Prostate gland (tissue), 2 donors: Measurements from ENCODE around the gene NDUFS6.

Source experiments
- POLR2A ChIP-seq: fragments of 450-650 bp; IDR thresholded peaks from one replicate; pipeline ENCODE4 v1.6.1; 2016; ENCODE audit warnings: antibody characterized with exemption, mild to moderate bottlenecking
- TF ChIP-seq, protein P1 (sequence below), 4 experiments: fragments of 200-600 bp in 2 of 4; fragments of 450-650 bp in 2 of 4; sonication (generic) in 2 of 4; IDR thresholded peaks; 1 replicate in 3 of 4; 2 replicates in 1 of 4; pipeline ENCODE4 v1.5.1; 2016 to 2019; ENCODE audit warnings: antibody characterized with exemption in 4 of 4, mild to moderate bottlenecking in 2 of 4, moderate library complexity in 2 of 4

DNA sequence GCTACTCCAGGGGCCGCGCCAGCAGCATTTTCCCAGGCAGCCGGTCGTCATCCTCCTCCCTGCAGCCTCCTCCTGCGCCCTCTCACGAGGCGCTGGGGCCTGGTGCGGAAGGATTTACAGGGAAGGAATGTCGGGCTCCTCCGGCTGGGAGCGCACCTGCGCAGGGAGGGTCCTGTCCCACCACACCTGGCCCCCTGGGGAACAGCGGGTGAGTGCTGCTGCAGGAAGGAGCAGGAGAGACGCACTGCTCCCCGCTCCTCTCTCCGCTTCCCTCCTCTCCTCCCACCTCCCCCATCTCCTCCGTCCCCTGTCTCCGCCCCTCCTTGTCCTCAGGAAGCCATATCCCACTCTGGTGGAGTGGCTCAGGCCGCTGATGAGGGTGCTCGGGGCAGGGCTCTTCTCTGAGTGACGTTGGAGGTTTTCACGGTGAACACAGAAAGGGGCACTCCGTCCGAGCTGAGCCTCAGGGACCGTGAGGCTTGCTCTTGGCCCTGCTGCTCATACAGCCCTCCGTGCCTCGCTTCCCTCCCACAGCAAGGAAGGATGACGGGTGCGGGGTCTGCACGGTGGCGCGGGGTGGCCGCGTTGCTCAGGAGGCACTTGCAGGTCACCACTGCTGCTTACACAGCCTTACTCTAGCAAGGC, 50.2 kb downstream of the NDUFS6 start:
- TF ChIP-seq, protein P1, sequence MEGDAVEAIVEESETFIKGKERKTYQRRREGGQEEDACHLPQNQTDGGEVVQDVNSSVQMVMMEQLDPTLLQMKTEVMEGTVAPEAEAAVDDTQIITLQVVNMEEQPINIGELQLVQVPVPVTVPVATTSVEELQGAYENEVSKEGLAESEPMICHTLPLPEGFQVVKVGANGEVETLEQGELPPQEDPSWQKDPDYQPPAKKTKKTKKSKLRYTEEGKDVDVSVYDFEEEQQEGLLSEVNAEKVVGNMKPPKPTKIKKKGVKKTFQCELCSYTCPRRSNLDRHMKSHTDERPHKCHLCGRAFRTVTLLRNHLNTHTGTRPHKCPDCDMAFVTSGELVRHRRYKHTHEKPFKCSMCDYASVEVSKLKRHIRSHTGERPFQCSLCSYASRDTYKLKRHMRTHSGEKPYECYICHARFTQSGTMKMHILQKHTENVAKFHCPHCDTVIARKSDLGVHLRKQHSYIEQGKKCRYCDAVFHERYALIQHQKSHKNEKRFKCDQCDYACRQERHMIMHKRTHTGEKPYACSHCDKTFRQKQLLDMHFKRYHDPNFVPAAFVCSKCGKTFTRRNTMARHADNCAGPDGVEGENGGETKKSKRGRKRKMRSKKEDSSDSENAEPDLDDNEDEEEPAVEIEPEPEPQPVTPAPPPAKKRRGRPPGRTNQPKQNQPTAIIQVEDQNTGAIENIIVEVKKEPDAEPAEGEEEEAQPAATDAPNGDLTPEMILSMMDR (IDR thresholded peaks at IDR 0.05): no peak
- no peak for TF ChIP-seq POLR2A
